Vagina (tissue), 2 donors: ENCODE results near the gene CAPN9.

ENCODE experiments used
- POLR2AphosphoS5 ChIP-seq, 2 donors: sonication (generic); formaldehyde crosslinking; IDR thresholded peaks; one replicate each; pipeline ENCODE4 v1.9.0; 2017; ENCODE audit warnings: antibody characterized with exemption in 2 of 2, mild to moderate bottlenecking in 2 of 2, low read depth in 1 of 2; ENCODE audit not compliant: insufficient read depth in 1 of 2
- TF ChIP-seq, protein P1 (sequence below), 3 experiments: fragments of 450-650 bp in 2 of 3; fragments of 200-600 bp in 1 of 3; sonication (generic) in 1 of 3; IDR thresholded peaks; one replicate each; pipeline ENCODE4 v1.5.1; 2017 to 2019; ENCODE audit warnings: antibody characterized with exemption in 3 of 3, mild to moderate bottlenecking in 2 of 3, moderate library complexity in 2 of 3

DNA sequence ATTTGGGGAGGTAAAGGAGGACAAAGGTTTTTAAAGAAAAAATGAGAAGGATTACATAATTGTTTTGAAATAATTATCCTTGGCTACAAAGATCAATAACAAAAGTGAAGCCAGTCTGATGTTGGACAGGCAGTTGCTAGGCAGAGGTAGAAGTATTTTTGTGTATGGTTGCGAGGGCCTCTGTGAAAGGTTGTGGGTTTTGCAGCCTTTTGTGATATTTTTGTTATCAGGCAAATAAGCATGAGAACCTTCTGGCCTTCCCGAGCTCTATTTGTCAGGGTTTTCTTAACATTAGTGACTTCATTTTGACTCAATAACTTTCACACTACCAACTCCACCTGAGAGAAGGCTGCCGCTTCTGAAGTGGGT, 39.2 kb downstream of the CAPN9 start:
- TF ChIP-seq, protein P1, sequence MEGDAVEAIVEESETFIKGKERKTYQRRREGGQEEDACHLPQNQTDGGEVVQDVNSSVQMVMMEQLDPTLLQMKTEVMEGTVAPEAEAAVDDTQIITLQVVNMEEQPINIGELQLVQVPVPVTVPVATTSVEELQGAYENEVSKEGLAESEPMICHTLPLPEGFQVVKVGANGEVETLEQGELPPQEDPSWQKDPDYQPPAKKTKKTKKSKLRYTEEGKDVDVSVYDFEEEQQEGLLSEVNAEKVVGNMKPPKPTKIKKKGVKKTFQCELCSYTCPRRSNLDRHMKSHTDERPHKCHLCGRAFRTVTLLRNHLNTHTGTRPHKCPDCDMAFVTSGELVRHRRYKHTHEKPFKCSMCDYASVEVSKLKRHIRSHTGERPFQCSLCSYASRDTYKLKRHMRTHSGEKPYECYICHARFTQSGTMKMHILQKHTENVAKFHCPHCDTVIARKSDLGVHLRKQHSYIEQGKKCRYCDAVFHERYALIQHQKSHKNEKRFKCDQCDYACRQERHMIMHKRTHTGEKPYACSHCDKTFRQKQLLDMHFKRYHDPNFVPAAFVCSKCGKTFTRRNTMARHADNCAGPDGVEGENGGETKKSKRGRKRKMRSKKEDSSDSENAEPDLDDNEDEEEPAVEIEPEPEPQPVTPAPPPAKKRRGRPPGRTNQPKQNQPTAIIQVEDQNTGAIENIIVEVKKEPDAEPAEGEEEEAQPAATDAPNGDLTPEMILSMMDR (IDR thresholded peaks at IDR 0.05), result no peak
- no peak for TF ChIP-seq POLR2AphosphoS5 (IDR thresholded peaks at IDR 0.05; ENCODE audit: insufficient read depth in 1 of 2, low read depth in 1 of 2)
